Mucosa of stomach (tissue), 1 donor: ENCODE data around the gene ANKFN1.

Source experiments
- H3K27me3 ChIP-seq: one replicate; pipeline ENCODE4 v1.7.0; 2013; ENCODE audit warnings: mild to moderate bottlenecking, low read length; ENCODE audit not compliant: control insufficient read depth, insufficient read depth
- H3K36me3 ChIP-seq: one replicate; pipeline ENCODE4 v1.7.0; 2013; ENCODE audit warnings: low read length; ENCODE audit not compliant: control insufficient read depth, insufficient read depth
- H3K4me1 ChIP-seq: one replicate; pipeline ENCODE4 v1.7.0; 2013; ENCODE audit warnings: mild to moderate bottlenecking, low read length; ENCODE audit not compliant: control insufficient read depth, insufficient read depth
- H3K4me3 ChIP-seq: one replicate; pipeline ENCODE4 v1.7.0; 2013; ENCODE audit warnings: low read length
- H3K9ac ChIP-seq: one replicate; pipeline ENCODE4 v1.7.0; 2013; ENCODE audit warnings: mild to moderate bottlenecking, low read length, moderate library complexity
- H3K9me3 ChIP-seq: one replicate; pipeline ENCODE4 v1.7.0; 2013; ENCODE audit warnings: mild to moderate bottlenecking, low read length, moderate library complexity; ENCODE audit not compliant: control insufficient read depth
- donor health status: Pancreatic carcinoma.

The ANKFN1 gene

DNA sequence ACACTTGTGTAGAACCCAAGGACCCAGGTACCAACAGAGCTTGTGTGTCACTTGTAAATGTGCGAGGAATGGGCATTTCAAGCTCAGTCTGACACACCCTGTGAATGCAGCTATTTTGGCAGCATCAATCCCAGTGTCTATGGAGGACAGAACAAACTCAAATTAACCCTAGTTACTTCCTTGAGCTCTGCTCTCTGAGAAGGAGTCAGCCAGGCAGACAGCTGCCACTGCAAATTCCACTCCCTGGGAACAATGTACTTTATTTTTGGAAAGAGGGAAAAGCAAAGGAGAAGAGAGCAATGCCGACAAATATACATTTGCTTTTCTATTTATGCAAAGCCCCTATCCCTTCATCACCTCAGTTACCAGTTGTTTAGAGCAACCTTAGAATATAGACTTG lies 391.8 kb downstream of the ANKFN1 start:
- Histone ChIP-seq H3K4me3 (no peak overlapping the region), H3K9ac (no peak overlapping the region), H3K4me1 (no peaks in the 10 kb centered on the region), H3K36me3 (no peaks in the 10 kb centered on the region), H3K9me3 (no peaks in the 10 kb centered on the region), H3K27me3 (no peaks in the 10 kb centered on the region)

DNA sequence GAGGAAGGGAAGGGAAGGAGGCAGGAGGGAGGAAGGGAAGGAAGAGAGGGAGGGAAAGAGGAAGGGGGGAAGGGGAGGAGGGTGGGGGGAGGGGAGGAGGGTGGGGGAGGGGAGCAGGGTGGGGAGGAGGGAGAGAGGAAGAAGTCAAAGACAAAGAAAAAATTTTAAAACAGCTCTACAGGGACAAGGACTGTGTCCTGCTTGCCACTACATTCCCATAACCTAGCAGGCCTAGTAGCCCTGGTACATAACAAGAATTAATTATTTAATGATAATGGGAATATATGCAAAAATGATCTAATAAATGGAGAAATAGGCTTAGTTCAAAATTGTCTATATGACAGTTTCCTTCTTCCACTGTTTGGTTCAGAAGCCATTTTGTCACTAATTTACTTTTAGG lies 392.7 kb downstream of the ANKFN1 start:
- Histone ChIP-seq H3K9me3 (no peaks in the 10 kb centered on the region), H3K4me3 (no peak overlapping the region), H3K36me3 (no peaks in the 10 kb centered on the region), H3K27me3 (no peaks in the 10 kb centered on the region), H3K4me1 (no peaks in the 10 kb centered on the region), H3K9ac (no peak overlapping the region)

DNA sequence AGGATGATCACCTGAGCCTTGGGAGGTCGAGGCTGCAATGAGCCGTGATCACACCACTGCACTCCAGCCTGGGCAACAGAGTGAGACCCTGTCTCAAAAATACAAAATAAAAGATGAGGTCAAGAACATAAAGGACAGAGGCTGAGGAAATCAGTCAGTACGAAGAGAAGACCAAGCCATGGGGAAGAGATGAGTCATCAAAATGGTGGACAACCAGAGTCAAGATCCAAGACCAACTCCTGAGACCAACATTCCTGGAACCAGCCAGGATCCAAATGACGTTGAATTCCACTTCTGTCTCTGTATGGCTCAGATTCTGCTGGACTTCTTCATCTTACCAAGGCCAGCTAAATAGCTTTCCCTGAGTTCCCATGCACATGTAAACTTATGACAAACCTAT lies 395.4 kb downstream of the ANKFN1 start:
- Histone ChIP-seq H3K36me3 (no peaks in the 10 kb centered on the region), H3K4me1 (no peaks in the 10 kb centered on the region), H3K27me3 (no peaks in the 10 kb centered on the region), H3K9ac (no peak overlapping the region), H3K4me3 (no peak overlapping the region), H3K9me3 (no peaks in the 10 kb centered on the region)

DNA sequence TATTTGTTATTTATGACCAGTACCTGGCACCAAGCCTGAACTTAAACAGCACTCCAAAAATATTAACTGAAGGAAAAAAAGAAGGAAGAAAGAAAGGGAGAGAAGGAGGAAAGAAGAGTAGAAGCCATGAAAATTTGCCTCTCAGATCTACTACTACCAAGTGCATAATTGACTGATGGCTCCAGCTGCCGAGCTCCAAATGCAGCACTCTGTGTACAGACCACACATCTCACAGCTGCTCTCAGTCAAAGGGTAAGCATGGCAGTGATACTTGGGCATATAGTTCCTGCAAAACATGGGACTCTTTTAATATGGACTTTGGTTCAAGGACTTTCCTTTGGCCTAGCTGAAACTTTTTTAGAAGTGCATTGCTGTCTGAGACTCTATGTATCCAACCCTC lies 396.2 kb downstream of the ANKFN1 start:
- H3K36me3 ChIP-seq, result no peaks in the 10 kb centered on the region
- no peaks in the 10 kb centered on the region for H3K9me3 ChIP-seq
- no peak overlapping the region for H3K4me3 ChIP-seq
- H3K27me3 ChIP-seq, result no peaks in the 10 kb centered on the region
- H3K4me1 ChIP-seq, result no peaks in the 10 kb centered on the region
- no peak overlapping the region for H3K9ac ChIP-seq

DNA sequence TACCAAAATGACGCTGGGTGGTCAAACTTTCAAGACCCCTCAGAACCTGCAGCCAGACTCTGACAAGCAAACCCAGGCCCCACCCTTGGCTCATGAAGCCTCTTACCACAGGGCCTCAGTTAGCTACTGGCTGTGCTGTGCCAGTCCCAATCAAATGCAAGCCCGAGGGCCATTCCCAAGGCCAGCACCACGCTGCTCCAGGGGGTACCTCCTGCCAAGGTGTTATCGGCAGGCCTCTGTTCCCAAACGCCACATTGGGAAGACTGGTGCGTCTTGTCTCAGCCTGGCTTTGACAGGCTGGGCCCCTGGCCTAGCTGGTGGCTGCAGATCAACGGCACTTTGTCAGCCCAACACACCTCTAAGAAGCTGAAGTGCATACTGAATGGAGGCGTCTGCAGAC lies 404.4 kb downstream of the ANKFN1 start:
- H3K4me1 ChIP-seq, result no peaks in the 10 kb centered on the region
- no peaks in the 10 kb centered on the region for H3K27me3 ChIP-seq
- H3K36me3 ChIP-seq, result no peaks in the 10 kb centered on the region
- no peaks in the 10 kb centered on the region for H3K9me3 ChIP-seq
- H3K9ac ChIP-seq, result no peak overlapping the region
- no peak overlapping the region for H3K4me3 ChIP-seq

DNA sequence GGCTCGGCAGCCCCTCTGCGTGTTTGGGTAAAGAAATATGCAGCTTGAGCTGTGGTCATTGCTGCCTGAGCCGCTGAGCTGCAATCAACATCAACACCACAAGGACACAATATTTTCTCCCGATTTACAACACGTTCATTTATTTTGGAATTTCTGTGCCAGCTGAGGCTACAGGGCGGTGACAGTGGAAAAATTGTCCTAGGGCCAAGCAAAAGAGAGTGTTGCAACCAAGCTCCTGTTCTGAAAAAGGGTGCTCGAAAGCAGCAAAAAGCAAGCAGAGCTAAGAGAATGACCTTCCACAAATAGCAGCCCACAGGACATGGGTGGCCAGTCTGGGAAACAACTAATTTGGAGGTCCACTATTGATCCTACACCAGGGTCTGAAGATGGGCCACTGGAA lies 404.8 kb downstream of the ANKFN1 start:
- Histone ChIP-seq H3K4me3 (no peak overlapping the region), H3K27me3 (no peaks in the 10 kb centered on the region), H3K36me3 (no peaks in the 10 kb centered on the region), H3K9ac (no peak overlapping the region), H3K4me1 (no peaks in the 10 kb centered on the region), H3K9me3 (no peaks in the 10 kb centered on the region)
